Fibroblast of the aortic adventitia (primary cell): Measurements from ENCODE around the gene ABHD4. TPM values are rescaled to one million over a fixed set of nuclear protein-coding genes. Genes with fewer than 3 reads are reported as not detected.

ENCODE experiments used
- DNase-seq: peaks from one replicate; pipeline ENCODE4 v3.0.0-alpha.2; 2010; ENCODE audit warnings: low read depth
- H3K4me3 ChIP-seq: 2 replicates; pipeline ENCODE4 v1.5.1; 2011; ENCODE audit warnings: low read depth, mild to moderate bottlenecking, control low read depth, low read length, moderate library complexity
- total RNA-seq: library from RNA; depleted of rRNA; stranded (reverse); fragments of >200 nt; gene quantifications from 2 replicates; pipeline ENCODE4 v1.2.3, GENCODE V29; 2012; ENCODE audit warnings: low replicate concordance
- TF ChIP-seq, protein P1 (sequence below): IDR thresholded peaks from 2 replicates; pipeline ENCODE4 v1.5.1; 2011; ENCODE audit warnings: mild to moderate bottlenecking, low read length, control low read depth, inconsistent platforms; ENCODE audit not compliant: insufficient read depth

The ABHD4 gene
- total RNA-seq, 1 donor, result 24.3 TPM

DNA sequence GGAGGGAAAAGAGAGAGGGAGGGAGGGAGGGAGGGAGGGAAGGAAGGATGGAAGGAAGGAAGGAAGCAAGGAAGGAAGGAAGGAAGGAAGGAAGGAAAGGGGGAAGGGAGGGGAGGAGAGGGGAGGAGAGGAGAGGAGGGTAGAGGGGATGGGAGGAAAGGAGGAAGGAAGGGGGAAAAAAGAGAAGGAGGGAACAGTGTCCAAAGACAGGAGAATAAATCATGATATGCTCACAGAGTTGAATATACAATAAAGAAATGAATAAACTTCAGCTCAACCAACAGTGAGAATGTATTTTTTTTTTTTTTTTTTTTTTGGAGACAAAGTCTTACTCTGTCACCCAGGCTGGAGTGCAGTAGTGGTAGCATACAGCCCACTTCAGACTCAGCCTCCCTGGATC is 42.1 kb downstream of the ABHD4 start:
- TF ChIP-seq, protein P1, sequence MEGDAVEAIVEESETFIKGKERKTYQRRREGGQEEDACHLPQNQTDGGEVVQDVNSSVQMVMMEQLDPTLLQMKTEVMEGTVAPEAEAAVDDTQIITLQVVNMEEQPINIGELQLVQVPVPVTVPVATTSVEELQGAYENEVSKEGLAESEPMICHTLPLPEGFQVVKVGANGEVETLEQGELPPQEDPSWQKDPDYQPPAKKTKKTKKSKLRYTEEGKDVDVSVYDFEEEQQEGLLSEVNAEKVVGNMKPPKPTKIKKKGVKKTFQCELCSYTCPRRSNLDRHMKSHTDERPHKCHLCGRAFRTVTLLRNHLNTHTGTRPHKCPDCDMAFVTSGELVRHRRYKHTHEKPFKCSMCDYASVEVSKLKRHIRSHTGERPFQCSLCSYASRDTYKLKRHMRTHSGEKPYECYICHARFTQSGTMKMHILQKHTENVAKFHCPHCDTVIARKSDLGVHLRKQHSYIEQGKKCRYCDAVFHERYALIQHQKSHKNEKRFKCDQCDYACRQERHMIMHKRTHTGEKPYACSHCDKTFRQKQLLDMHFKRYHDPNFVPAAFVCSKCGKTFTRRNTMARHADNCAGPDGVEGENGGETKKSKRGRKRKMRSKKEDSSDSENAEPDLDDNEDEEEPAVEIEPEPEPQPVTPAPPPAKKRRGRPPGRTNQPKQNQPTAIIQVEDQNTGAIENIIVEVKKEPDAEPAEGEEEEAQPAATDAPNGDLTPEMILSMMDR, result no peak
- H3K4me3 ChIP-seq, result no peak overlapping the region
- no peak for DNase-seq

DNA sequence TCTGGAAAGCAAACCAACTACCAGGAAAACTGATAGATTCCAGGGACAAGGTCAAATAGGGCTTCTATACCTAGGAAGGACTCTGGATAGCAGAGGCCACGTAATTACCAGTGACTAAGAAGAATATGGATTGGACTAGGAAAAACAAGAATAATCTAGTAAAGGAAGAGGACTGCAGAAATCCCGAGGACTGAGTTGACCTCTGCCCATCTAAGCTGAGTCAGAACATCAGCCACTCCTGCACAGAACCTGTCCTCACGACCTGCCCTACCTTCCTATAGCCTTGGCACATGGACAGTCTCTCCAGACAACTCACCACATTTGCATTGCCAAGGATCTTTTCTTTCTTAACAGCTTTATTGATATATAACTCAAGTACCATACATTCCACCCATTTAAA is 43.7 kb downstream of the ABHD4 start:
- no peak overlapping the region for H3K4me3 ChIP-seq
- DNase-seq, result no peak
- TF ChIP-seq, protein P1, result no peak

DNA sequence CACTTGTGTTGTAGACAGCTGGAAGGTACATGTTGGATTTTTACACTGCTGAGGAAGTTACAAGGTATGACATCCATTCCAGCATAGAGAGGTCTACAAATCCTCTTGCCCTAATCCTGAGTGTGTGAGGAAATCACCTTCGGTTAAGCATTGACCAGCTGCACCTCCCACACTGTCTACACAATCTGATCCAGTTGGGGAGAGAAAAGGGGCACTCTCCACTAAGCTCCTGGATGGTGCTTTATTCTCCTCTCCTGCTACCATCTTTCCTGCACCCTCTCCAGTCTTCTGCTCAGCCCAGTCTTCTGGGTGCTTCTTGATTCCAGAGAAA is 46.2 kb downstream of the ABHD4 start, which contains the start of gene OR6J1:
OR6J1 (minus strand) TSS at position 48 of the 331 bp plus-strand sequence. CDS start 9,541 bp downstream, outside the sequence.
- TF ChIP-seq, protein P1, result no peak
- H3K4me3 ChIP-seq, result no peak within 1 kb of the TSS
- DNase-seq, result no peak

DNA sequence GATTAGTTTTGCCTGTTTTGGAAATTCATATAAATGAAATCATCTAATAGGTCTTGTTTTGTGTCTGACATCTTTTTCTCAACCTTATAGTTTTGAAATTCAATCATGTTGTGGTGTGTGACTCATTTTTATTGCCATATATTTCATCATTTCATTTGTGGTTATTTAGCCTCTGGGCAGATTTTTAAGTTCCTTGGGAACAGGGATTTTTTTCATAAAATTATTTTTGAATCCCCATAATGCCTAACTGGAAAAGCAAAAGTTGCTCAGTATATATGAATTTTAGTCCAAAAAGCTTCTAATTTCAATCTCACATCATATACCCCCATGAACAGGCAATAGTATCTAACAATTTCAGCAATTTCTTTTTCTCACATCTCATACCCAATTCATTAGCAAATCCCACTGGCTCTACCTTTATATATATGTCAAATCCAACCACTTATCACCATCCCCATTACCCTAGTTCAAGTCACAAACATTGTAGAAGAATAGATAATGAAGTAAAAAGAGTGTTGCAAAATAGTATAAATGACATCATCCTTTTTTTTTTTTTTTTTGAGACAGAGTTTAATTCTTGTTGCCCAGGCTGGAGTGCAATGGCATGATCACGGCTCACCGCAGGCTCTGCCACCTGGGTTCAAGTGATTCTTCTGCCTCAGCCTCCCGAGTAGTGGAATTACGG is 48.6 kb downstream of the ABHD4 start:
- no peak overlapping the region for H3K4me3 ChIP-seq
- TF ChIP-seq, protein P1, result no peak
- DNase-seq, result peak; percentile 92

DNA sequence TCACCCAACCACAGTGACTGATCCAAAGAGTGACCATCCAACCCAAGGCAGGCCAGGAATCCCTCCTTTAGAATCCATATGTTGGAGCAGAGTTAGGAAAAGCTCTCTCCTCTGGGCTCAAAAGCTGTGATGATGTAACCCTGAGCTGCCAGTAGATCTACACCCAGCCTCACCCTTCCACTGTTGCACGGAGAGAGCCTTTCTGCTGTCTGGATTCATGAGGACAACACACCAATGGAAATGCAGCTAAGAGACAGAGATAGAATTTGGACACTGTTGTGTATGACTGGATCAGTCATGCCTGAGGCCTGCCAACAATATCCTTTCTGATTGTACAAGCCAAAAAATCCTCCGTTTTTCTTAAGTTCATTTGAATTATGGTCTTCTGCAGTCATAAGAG is 50.4 kb downstream of the ABHD4 start:
- peak; percentile 86 for DNase-seq
- no peak overlapping the region for H3K4me3 ChIP-seq

DNA sequence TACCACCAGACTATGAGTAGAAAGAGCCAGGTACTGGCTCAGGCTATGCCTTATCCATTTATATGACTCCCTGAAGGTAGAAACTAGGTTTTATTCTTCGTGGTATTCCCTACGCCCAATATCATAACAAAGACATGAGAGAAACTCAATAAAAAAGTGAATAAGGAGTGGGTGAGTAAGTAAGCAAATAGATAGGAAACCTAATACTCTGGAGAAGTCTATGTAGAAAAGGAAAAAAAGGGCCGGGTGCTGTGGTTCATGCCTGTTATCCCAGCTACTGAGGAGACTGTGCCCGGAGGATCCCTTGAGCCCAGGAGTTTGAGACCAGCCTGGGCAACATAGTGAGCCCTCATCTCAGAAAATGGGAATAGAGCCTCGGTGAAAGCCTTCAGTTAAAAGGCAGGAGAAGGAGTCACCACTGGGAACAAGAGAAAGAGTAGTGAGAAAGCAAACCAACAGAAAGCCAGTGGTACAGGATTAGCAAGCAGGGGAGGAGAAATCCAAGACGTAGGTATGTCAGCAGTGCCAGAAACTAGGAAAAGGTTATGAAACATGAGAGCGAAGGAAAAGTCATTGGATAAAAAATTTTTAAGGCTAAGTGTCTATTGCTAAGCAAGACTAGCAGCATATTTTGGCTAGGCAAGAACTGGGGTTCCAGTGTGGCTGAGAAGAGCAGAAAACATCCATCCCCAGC is 52.1 kb downstream of the ABHD4 start:
- no peak overlapping the region for H3K4me3 ChIP-seq
- TF ChIP-seq, protein P1, result no peak
- DNase-seq, result no peak

More for the DNA sequence above, 50.4 kb downstream of the ABHD4 start:
- TF ChIP-seq, protein P1, result no peak
